ENCODE measurements around the gene PAPSS1. TPM values are rescaled to one million over a fixed set of nuclear protein-coding genes. Genes with fewer than 3 reads are reported as not detected.

The PAPSS1 gene
- total RNA-seq, 1 donor from 2014 or later, result 70.8 TPM

- Histone ChIP-seq H3K36me3 (no peaks in the 10 kb centered on the region), H3K27ac (no peak overlapping the region), H3K9me3 (no peaks in the 10 kb centered on the region), H3K4me1 (no peaks in the 10 kb centered on the region), H3K4me3 (no peak overlapping the region), H3K27me3 (no peaks in the 10 kb centered on the region)
- no peak for TF ChIP-seq CTCF (IDR thresholded peaks at IDR 0.05)
- ATAC-seq (no peak), DNase-seq (no peak)
- intact Hi-C loops (cut with DNase I), result no loop called here
These were observed 94.6 kb downstream of the PAPSS1 start for GRCh38 chr4:107625391-107625902.

DNA sequence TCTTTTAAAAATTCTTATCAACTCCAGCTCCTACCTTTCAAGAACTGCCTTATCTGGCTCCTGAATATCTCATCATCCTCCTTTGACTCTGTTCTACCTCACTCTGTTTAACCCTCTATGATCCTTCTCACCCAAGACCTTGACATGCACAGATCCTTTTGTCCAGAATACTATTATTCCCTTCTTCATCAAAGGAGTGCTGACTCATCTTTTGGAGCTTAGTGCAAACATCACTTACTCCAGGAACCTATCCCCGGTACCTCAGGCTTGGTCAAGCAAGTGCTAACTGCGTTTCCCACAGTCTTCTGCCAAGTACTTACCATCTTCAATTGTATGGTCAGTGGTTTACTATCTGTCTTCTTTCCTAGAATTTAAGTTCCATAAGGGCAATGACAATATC, 96.0 kb downstream of the PAPSS1 start:
- no peaks in the 10 kb centered on the region for H3K36me3 ChIP-seq
- ATAC-seq (no peak), DNase-seq (no peak)
- H3K4me3 ChIP-seq, result no peak overlapping the region
- TF ChIP-seq CTCF (IDR thresholded peaks at IDR 0.05), result no peak
- intact Hi-C loops (cut with DNase I), result no loop called here
- H3K27me3 ChIP-seq, result no peaks in the 10 kb centered on the region
- H3K27ac ChIP-seq, result no peak overlapping the region
- no peaks in the 10 kb centered on the region for H3K9me3 ChIP-seq
- H3K4me1 ChIP-seq, result peaks cover 6% of the 10 kb centered on the region

DNA sequence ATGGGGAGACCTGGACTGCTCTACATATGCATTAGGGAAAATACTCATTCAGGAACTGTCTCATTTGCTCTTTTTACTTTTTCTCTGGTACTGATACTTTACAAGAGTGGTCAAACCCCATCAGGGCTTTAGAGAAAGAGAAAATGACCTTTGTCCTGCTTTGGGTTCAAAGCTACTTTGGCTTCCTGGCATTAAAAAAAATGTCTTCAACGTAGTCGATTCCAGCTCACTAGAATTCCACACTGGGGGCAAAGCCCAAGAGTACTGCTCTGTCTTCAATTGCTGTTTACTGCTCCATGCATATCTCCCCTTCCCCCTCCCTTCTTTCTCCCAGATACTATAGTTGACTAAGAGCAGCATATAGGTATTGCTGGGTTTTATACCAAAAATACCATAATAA, 98.0 kb downstream of the PAPSS1 start:
- ATAC-seq (no peak), DNase-seq (no peak)
- intact Hi-C loops (cut with DNase I), result no loop called here
- Histone ChIP-seq H3K36me3 (no peaks in the 10 kb centered on the region), H3K27ac (no peak overlapping the region), H3K4me3 (no peak overlapping the region), H3K4me1 (peaks cover 7% of the 10 kb centered on the region), H3K9me3 (no peaks in the 10 kb centered on the region), H3K27me3 (no peaks in the 10 kb centered on the region)
- no peak for TF ChIP-seq CTCF (IDR thresholded peaks at IDR 0.05)

- Histone ChIP-seq H3K27me3 (no peaks in the 10 kb centered on the region), H3K36me3 (no peaks in the 10 kb centered on the region), H3K4me1 (peaks cover 7% of the 10 kb centered on the region), H3K27ac (no peak overlapping the region), H3K4me3 (no peak overlapping the region), H3K9me3 (no peaks in the 10 kb centered on the region)
- no peak for ATAC-seq
- no peak for DNase-seq
- no peak for TF ChIP-seq CTCF (IDR thresholded peaks at IDR 0.05)
- intact Hi-C loops (cut with DNase I), result no loop called here
These were observed 100.3 kb downstream of the PAPSS1 start for GRCh38 chr4:107619731-107620130.

- peak; percentile 76 for ATAC-seq
- Histone ChIP-seq H3K27me3 (no peaks in the 10 kb centered on the region), H3K4me3 (no peak overlapping the region), H3K9me3 (no peaks in the 10 kb centered on the region), H3K36me3 (no peaks in the 10 kb centered on the region), H3K4me1 (peaks cover 7% of the 10 kb centered on the region), H3K27ac (no peak overlapping the region)
- DNase-seq, result no peak
- intact Hi-C loops (cut with DNase I), result no loop called here
- TF ChIP-seq CTCF (IDR thresholded peaks at IDR 0.05), result no peak
These were observed 101.0 kb downstream of the PAPSS1 start for GRCh38 chr4:107619066-107619465.

- H3K27me3 ChIP-seq, result no peaks in the 10 kb centered on the region
- no peak overlapping the region for H3K4me3 ChIP-seq
- ATAC-seq (no peak), DNase-seq (no peak)
- H3K4me1 ChIP-seq, result peaks cover 7% of the 10 kb centered on the region
- peaks cover 4% of the 10 kb centered on the region for H3K36me3 ChIP-seq
- H3K27ac ChIP-seq, result no peak overlapping the region
- H3K9me3 ChIP-seq, result no peaks in the 10 kb centered on the region
- intact Hi-C loops (cut with DNase I), result no loop called here
- no peak for TF ChIP-seq CTCF (IDR thresholded peaks at IDR 0.05)
These were observed 101.4 kb downstream of the PAPSS1 start for GRCh38 chr4:107618656-107619055.

Data from upper lobe of right lung (tissue), 1 donor.